NCI-H2081 treated with DMSO at 0.1 percent for 48 hours (cell line): ENCODE data around the gene PTPRK.

ENCODE experiments used
- DNase-seq: peaks from one replicate; lab custom pipeline; 2025; lab: John Stamatoyannopoulos, UW

PTPRK gene

GRCh38 chr6:128282961-128283360 is 237.4 kb downstream of the PTPRK start:
- DNase-seq: no peak

DNA sequence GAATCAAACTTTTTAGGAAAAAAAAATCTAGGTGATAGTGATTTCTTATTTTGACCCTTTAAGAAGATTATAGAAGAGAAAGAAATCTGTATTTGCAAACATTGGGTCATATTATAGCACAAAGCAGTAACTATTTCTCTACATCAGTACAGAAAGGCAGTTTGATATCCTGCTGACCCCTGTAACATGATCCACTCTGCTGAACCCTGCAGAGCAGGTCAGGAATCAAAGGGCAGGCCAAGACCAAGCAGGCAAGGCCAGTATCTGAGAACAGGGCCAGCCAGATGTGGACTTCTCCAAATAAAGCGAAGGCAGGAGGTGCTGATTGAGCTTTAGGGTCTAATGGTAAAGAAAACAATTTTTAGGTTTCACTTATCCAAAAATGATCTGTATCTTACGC is 239.4 kb downstream of the PTPRK start:
- no peak for DNase-seq

- DNase-seq: no peak
Observed at GRCh38 chr6:128280066-128280465, 240.3 kb downstream of the PTPRK start.

DNA sequence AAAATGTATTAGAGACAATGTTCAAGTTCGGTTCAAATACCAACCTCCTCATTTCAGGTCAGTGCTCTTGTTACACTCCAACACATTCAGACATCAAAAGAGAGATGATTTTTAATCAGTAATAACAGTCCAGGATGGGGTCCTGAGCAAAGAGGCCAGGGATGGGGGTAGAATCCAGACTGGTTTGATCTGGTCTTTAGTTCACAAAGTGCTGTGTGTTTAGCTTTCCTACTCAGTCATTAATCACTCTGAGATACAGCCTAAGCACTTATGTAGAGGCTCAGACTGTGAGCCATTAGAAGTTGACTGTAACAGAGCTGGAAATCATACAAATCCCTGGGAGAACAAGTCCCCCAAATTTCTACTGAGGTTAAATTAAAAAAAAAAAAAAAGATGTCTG is 241.6 kb downstream of the PTPRK start:
- no peak for DNase-seq

DNA sequence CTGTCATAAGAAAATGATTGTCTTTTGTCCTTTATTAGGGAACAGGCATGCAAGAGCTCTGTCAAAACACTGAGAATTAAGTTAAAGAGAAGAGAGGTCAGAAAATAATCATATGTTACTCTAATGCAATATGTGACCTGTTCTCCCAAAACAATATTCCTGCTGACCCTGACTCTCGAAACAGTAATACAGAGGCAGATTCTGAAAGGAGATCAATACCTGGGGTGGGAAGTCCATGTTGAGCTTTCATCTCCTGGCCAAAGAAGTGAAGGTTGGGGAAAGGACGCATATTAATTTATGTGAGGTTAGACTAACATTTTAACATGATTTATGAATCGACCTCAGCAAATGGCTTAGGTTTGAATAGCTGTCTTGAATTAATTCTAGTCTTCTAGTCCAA is 243.0 kb downstream of the PTPRK start:
- DNase-seq: no peak

DNA sequence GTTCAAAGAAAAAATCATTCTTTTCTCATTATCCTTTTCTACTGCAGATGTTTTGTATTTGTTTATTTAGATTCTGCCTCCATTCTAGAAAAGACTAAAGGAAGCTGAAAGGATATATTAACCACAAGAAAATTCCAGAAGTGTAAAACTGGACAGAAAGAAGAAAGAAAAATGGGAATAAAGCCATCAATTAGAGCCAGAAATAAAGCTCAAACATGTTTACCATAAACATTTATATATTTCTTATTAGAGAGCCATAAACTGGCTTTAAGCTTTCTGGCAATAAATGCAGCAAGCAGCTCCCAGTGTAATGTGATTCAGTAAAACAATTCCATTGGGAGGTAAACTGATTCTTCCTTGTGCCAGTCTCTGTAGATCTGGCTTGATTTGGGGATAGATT is 244.1 kb downstream of the PTPRK start:
- DNase-seq: no peak

- DNase-seq: no peak
Observed at GRCh38 chr6:128275681-128276080, 244.7 kb downstream of the PTPRK start.

DNA sequence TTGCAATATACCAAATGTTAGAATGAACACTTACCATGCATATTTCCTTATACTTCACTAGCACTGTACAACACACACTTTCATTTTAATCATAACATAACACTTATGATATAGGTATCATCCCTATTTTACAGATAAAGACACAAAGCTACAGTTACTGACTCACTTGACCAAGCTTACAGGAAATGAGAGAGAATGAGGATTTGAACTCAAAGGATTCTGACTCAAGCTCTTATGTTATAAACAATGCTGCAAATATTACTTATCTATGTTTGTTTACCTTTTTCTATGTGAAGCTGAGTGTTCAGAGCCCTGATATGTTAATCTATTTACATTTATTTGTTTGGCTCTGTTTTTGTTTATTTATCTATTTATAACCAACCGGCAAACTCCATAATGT is 245.4 kb downstream of the PTPRK start:
- DNase-seq: no peak

- no peak for DNase-seq
Observed at GRCh38 chr6:128271527-128271926, 248.9 kb downstream of the PTPRK start.

DNA sequence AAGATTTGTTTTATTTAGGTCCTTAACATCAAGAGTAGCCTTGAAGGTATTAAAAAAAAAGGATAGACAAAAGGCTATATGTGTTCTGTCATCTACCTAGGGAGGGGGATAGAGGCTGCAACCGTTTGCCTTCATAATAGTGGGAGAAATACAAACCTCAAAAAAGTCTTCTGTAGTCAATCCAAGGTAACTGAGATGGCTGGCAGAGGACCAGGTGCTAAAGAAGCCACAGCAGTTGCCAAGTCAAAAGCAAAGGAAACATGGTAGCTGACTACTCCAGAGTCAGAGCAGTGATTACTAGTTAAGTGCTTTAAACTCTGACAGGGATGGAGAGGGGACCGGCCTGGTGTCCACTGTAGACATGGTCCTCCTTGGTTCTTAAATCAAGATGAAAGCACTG is 249.4 kb downstream of the PTPRK start:
- no peak for DNase-seq

- DNase-seq: no peak
Observed at GRCh38 chr6:128266946-128267345, 253.5 kb downstream of the PTPRK start.

DNA sequence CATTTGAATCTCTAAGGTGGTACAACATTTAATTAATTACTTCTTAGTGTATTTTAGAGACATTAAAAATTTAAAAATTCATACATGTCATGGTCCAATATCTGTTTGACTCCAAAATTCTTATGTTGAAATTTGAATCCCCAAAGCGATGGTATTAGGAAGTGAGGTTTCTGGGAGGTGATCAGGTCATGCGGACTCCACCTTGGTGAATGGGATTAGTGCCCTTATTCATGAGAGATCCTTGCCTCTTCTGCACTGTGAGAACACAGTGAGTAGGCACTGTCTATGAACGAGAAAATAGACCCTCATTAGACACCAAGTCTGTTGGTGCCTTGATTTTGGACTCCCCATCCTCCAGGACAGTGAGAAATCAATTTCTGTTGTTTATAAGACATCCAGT is 254.7 kb downstream of the PTPRK start:
- no peak for DNase-seq

- DNase-seq: no peak
Observed at GRCh38 chr6:128259730-128260685, 260.4 kb downstream of the PTPRK start.

DNA sequence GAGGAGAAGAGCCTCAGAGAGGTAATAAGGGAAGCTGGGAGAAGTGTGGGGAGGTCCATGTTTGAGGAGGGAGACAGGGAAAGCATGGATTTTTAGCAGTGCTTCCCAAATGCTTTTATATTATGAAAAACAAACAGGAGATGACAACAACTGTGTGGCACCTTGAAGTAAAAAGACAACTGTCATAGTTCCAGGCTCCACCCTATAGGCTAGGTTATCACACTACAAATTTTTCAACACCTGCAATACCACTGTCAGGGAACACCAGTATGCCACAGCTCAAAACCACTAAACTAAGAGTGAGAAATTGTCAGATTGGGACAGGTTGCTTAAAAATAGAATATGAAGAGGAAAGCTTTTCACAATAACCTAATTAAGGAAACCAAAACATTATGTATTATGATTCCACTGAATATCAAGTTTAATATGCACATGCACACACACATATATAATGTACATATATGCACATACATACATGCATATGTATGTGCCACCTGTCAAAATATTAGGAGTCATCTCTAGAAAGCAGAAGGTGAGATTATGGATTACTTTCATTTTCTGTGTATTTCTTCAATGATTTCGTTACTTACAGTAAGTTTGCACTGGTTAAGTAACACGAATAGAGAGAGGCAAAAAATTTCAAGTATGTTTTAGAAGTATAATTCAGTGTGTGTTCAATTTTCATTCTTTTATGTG is 261.2 kb downstream of the PTPRK start:
- no peak for DNase-seq

DNA sequence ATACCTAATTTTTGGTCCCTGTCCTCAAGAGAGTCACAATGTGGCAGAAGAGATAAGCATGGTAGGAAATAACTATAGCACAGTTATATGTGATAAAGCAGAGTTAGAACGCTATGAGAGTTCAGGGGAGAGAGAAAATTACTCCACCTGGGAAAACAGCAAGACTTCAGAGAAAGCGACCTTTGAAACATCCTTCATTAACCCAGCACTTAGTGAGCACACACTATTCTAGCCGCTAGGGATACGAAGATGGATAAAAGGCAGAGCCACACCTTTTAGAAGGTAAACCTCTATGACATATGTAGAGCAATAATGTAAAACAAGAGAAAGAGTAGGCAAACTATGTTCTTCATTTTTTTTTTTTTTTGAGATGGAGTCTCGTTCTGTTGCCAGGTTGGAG is 264.3 kb downstream of the PTPRK start:
- DNase-seq: no peak

DNA sequence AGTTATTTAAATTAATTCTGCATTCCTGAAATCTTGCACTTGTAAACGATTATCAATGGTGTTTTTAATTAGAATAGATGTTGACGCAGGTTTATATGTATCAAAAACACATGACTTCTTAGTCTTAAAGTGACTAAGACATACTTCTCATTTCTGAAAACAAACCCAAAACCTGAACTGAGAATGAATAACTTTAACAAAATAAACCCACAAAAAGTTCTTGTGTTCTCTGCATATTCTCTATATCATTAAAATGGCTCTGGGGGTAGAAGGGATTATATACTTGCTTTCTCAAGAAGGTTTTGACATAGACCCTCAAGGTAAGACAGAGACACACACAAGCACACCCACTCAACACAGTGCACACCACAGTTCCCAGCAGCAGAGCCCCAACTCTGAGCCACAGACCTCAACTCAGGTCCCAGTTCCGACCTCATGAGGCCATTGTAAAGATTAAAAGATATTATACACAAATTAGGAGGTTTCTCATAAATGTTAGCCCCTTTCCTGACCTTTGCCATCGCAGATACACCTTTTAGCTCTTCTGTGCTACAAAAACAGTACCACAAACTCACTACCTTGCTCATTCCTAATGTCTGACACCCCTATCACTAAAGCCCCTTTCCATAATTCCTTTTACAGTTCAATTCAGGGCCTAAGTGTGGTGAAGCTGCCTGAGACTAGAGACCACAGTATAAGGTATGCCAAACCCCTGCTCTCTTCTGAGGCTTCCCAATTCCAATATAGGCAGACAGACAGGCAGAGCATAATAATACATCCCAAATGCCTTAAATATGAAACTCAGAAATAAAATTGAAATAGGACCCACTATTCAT is 267.8 kb downstream of the PTPRK start:
- DNase-seq: no peak

DNA sequence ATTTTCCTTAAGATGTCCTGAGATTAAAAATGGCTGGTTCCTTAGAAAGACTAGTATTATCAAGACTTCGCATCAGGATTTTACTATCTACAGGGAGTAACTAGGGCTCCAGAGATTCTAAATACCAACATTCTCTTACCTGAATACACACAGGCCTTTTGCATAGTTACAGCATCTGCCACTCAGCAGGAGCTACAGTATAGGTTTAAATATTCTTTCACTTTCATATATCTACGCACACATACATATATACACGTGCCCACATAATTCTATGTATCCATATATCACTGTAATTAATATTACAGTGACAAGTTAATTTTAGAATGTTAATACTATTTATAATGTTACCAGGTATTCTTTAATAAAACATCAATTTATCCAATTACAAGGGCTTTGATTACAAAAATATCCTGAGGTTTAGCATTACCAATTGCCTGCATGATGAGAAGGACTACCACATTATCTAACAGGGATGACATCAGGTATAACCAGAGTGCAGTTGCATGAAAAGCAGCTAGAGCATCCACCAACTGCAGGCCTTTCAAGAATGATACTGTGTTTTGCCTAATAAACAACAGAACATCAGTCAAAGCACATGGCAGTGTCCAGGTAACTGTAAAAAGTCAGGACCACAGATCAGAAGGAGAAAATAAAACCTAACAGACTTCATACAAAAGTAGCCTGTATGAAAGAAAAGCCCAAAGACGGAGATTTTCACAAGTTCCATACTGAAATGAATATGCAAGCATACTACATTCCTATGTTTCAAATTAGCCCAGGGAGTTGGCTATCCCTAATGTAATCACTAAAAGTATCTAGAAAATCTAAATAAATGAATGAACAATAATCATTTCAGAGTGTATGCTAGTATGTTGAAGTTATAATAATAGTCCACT is 268.7 kb downstream of the PTPRK start:
- DNase-seq: no peak

DNA sequence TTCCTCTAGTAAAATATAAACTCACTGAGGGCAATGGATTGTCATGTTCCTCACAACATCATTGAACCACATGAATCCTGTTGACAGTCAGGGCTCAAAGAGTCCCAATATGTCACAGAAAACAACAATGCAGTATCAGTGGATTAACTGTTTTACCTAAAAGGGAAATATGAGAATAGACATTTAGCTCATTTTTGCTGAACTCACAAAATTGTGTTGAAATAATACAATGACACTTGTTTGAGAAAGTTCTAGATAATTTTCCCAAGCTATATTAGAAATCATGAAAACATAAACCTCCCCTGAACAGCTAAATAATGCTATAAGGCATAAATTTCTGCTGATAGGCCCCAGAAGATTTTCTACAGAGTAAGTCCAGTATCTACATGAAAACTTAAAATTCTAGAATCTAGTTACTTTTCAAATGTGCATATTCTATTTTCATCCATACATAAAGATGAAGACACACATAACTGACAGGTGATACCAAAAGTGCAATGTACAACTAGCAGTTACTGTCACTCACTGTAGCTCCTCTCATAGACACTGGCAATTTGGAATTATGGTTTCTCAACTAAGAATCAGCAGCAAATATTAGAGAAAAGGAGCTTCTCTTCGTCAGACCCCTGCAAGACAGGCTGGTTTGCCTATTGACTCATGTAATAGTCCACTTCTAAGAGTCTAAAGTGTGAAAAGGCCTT is 269.9 kb downstream of the PTPRK start:
- no peak for DNase-seq

DNA sequence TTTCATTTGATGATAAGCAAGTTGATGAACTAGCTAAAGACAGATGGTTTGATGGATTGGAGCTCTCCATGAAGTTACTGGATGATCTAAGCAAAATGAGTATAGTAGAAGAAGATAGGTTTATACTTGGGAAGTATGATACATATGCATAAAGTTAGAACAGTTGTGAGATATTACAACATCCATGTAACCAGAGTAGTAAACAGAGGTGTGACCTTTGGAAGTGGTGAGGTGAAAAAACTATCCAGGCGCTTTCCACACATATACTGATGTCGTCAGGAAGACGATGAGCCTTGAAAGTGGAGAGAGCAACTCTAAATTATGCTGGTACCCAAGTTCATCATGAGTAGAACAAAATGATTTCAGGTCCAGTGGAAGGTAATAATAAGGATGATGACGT is 271.0 kb downstream of the PTPRK start:
- no peak for DNase-seq

DNA sequence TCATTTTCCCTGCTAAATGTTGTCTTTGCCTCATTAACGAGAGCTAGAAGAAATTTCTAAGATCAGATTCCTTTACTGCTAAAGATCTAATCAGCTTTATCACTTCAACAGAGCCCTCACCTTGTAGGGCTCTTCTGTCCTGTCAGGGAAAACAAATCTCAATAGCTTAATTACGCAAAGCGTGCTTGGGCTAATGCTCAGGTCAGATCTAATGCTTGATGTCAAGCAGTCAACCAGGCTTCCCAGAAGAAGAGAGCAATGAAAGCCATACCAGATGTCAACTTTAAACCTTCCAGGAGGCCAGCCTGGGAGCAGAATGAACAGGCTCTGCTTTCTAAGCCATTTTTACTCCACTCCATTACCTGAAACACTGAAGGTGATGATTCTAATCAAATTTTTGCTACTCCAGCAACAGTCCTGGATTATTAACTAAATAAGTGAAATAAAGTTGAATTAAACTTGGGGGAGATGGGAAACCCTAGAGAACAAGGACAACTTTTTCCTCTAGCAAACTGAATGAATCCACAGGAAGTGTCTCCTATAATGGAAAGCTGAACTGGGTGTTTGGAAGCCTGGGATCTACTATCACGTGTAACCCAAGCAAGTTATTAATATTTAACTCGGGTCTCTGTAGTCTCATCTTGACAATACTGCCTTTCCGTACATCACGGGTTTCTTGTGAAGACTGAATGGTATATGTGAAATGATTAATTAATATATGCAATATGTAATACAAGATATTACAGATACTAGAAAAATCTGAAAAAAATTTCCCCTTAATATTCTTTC is 273.7 kb downstream of the PTPRK start:
- DNase-seq: no peak
